Fibroblast of pulmonary artery (primary cell): ENCODE results near the gene F10.
A peak's percentile ranks its signal among the peaks of the same experiment; 100 is the strongest.

Experiments
- DNase-seq: peaks from one replicate; pipeline ENCODE4 v3.0.0-alpha.2; 2010; ENCODE audit warnings: low read depth
- H3K4me3 ChIP-seq: replicated peaks from 2 replicates; pipeline ENCODE4 v1.5.1; 2011; ENCODE audit warnings: low read depth, mild to moderate bottlenecking, control low read depth, low read length, moderate library complexity
- CTCF ChIP-seq: IDR thresholded peaks from 2 replicates; pipeline ENCODE4 v1.5.1; 2011; ENCODE audit warnings: mild to moderate bottlenecking, control low read depth, low read length, inconsistent platforms; ENCODE audit errors: missing control alignments

The F10 gene

GRCh38 chr13:113123226-113124201 lies 915 bp downstream of the F10 start:
- peak; percentile 25 for TF ChIP-seq CTCF
- no peak for DNase-seq
- no peak overlapping the region for H3K4me3 ChIP-seq

GRCh38 chr13:113124211-113124970 lies 1.8 kb downstream of the F10 start:
- no peak for TF ChIP-seq CTCF
- H3K4me3 ChIP-seq: no peak overlapping the region
- no peak for DNase-seq

GRCh38 chr13:113125506-113126264 lies 3.1 kb downstream of the F10 start:
- H3K4me3 ChIP-seq: no peak overlapping the region
- TF ChIP-seq CTCF: no peak
- no peak for DNase-seq

- H3K4me3 ChIP-seq: no peak overlapping the region
- no peak for TF ChIP-seq CTCF
- DNase-seq: no peak
These were observed 3.9 kb downstream of the F10 start for GRCh38 chr13:113126265-113127150.

- no peak overlapping the region for H3K4me3 ChIP-seq
- DNase-seq: no peak
- TF ChIP-seq CTCF: no peak
These were observed 6.9 kb downstream of the F10 start for GRCh38 chr13:113129480-113129879.
